ENCODE measurements around the gene PRR22.

The PRR22 gene

GRCh38 chr19:5814123-5814851, 29.7 kb upstream of the PRR22 start:
- no peak for FAIRE-seq

- no peak for FAIRE-seq
Measured at GRCh38 chr19:5811117-5811516, 26.6 kb upstream of the PRR22 start.

GRCh38 chr19:5809469-5809868, 24.9 kb upstream of the PRR22 start:
- FAIRE-seq = no peak

- no peak for FAIRE-seq
Measured at GRCh38 chr19:5809053-5809452, 24.5 kb upstream of the PRR22 start.

GRCh38 chr19:5808120-5808816, 23.7 kb upstream of the PRR22 start:
- no peak for FAIRE-seq

- FAIRE-seq = no peak
Measured at GRCh38 chr19:5806905-5807304, 22.4 kb upstream of the PRR22 start.

- no peak for FAIRE-seq
Measured at GRCh38 chr19:5806133-5806489, 21.6 kb upstream of the PRR22 start.

GRCh38 chr19:5805462-5806132, 21.1 kb upstream of the PRR22 start:
- FAIRE-seq = no peak

- FAIRE-seq = no peak
Measured at GRCh38 chr19:5804516-5805461, 20.2 kb upstream of the PRR22 start, which contains the start of gene NRTN. TSS of gene NRTN (plus strand) at chr19:5805067. CDS start at chr19:5824166, 19,099 bp downstream.

GRCh38 chr19:5803752-5804515, 19.4 kb upstream of the PRR22 start:
- peak; percentile 43 for FAIRE-seq

GRCh38 chr19:5803441-5803751, 18.9 kb upstream of the PRR22 start:
- no peak for FAIRE-seq

GRCh38 chr19:5801796-5802619, 17.5 kb upstream of the PRR22 start:
- no peak for FAIRE-seq

- no peak for FAIRE-seq
Measured at GRCh38 chr19:5800361-5801270, 16.1 kb upstream of the PRR22 start.

GRCh38 chr19:5799247-5800241, 15.0 kb upstream of the PRR22 start:
- no peak for FAIRE-seq

GRCh38 chr19:5798244-5798643, 13.7 kb upstream of the PRR22 start:
- no peak for FAIRE-seq

- FAIRE-seq = no peak
Measured at GRCh38 chr19:5795382-5795919, 10.9 kb upstream of the PRR22 start.

GRCh38 chr19:5793188-5793587, 8.6 kb upstream of the PRR22 start:
- FAIRE-seq = no peak

- peak; percentile 91 for FAIRE-seq
Measured at GRCh38 chr19:5792224-5792623, 7.7 kb upstream of the PRR22 start.
